HEK293 (cell line): ENCODE data around the gene HELLS.

Experiments used
- CTCF ChIA-PET: fragments of 350-600 bp; formaldehyde crosslinking; extraction: SDS; loops from one replicate; lab custom pipeline; 2021; ENCODE audit warnings: antibody characterized with exemption; lab: Yijun Ruan, JAX
- POLR2A ChIA-PET: fragments of 300-600 bp; formaldehyde crosslinking; extraction: SDS; loops from one replicate; lab custom pipeline; 2020; ENCODE audit warnings: antibody characterized with exemption, inconsistent platforms; lab: Yijun Ruan, JAX
- H3K27ac ChIP-seq: fragments of 200-500 bp; sonication (Bioruptor generic); 2 replicates; pipeline ENCODE4 v1.5.1; 2014; ENCODE audit warnings: low read depth, low read length, control low read depth, inconsistent platforms; ENCODE audit errors: extremely low read depth
- H3K36me3 ChIP-seq, 2 experiments: fragments of 200-500 bp in 1 of 2; sonication (Bioruptor generic) in 1 of 2; 1 replicate in 1 of 2; 2 replicates in 1 of 2; pipeline ENCODE4 v1.5.1; 2014 to 2017; ENCODE audit warnings: inconsistent platforms in 2 of 2, low read length in 2 of 2; ENCODE audit not compliant: control insufficient read depth in 2 of 2, insufficient read depth in 1 of 2
- H3K4me1 ChIP-seq: fragments of 200-500 bp; sonication (Bioruptor generic); 2 replicates; pipeline ENCODE4 v1.5.1; 2014; ENCODE audit warnings: mild to moderate bottlenecking, low read length, inconsistent platforms; ENCODE audit not compliant: control insufficient read depth, insufficient read depth
- H3K4me3 ChIP-seq: 2 replicates; pipeline ENCODE4 v1.5.1; 2011; ENCODE audit warnings: low read depth, mild to moderate bottlenecking, control low read depth, low read length, moderate library complexity
- H3K9me3 ChIP-seq: fragments of 200-500 bp; sonication (Bioruptor generic); 2 replicates; pipeline ENCODE4 v1.5.1; 2014; ENCODE audit warnings: low read depth, low read length, inconsistent platforms; ENCODE audit not compliant: control insufficient read depth, insufficient read depth
- HOXD13 ChIP-seq: sonication (generic); formaldehyde crosslinking; IDR thresholded peaks from 2 replicates; pipeline ENCODE4 v1.8.0; 2022; ENCODE audit warnings: missing genetic modification reagents, borderline replicate concordance
- KLF9 ChIP-seq: fragments of 450-650 bp; formaldehyde crosslinking; IDR thresholded peaks from 2 replicates; pipeline ENCODE4 v1.5.1; 2016; ENCODE audit warnings: missing biosample characterization, missing genetic modification characterization, low read depth
- REPIN1 ChIP-seq: fragments of 450-650 bp; formaldehyde crosslinking; IDR thresholded peaks from 2 replicates; pipeline ENCODE4 v1.5.1; 2017; ENCODE audit warnings: missing biosample characterization, missing genetic modification characterization, low read depth
- SETDB1 ChIP-seq: IDR thresholded peaks from one replicate; pipeline ENCODE4 v1.6.1; 2017; ENCODE audit warnings: mild to moderate bottlenecking, low read length, moderate library complexity, mixed read lengths; ENCODE audit not compliant: insufficient read length
- ZEB2 ChIP-seq: fragments of 450-650 bp; formaldehyde crosslinking; IDR thresholded peaks from 2 replicates; pipeline ENCODE4 v1.5.1; 2016; ENCODE audit warnings: missing biosample characterization, missing genetic modification characterization
- ZNF138 ChIP-seq: fragments of 450-650 bp; formaldehyde crosslinking; IDR thresholded peaks from 2 replicates; pipeline ENCODE4 v1.5.1; 2016; ENCODE audit warnings: missing biosample characterization, missing genetic modification characterization, borderline replicate concordance
- ZNF169 ChIP-seq: fragments of 450-650 bp; formaldehyde crosslinking; IDR thresholded peaks from 2 replicates; pipeline ENCODE4 v1.5.1; 2016; ENCODE audit warnings: missing biosample characterization, missing genetic modification characterization
- ZNF174 ChIP-seq: fragments of 450-650 bp; formaldehyde crosslinking; IDR thresholded peaks from 2 replicates; pipeline ENCODE4 v1.5.0; 2017; ENCODE audit warnings: missing biosample characterization, mild to moderate bottlenecking, missing genetic modification characterization
- ZNF211 ChIP-seq: fragments of 450-650 bp; formaldehyde crosslinking; IDR thresholded peaks from 2 replicates; pipeline ENCODE4 v1.5.1; 2016; ENCODE audit warnings: low read depth, missing biosample characterization, missing genetic modification characterization
- ZNF292 ChIP-seq: fragments of 450-650 bp; formaldehyde crosslinking; IDR thresholded peaks from 2 replicates; pipeline ENCODE4 v1.5.1; 2016; ENCODE audit warnings: low read depth, missing biosample characterization, missing genetic modification characterization, borderline replicate concordance
- ZNF335 ChIP-seq: fragments of 450-650 bp; formaldehyde crosslinking; conservative IDR thresholded peaks from 2 replicates; pipeline ENCODE4 v1.5.1; 2016; ENCODE audit warnings: missing biosample characterization, missing genetic modification characterization
- ZNF416 ChIP-seq: fragments of 450-650 bp; formaldehyde crosslinking; IDR thresholded peaks from 2 replicates; pipeline ENCODE4 v1.5.1; 2016; ENCODE audit warnings: missing biosample characterization, missing genetic modification characterization
- ZNF501 ChIP-seq: fragments of 450-650 bp; formaldehyde crosslinking; IDR thresholded peaks from 2 replicates; pipeline ENCODE4 v1.5.1; 2016; ENCODE audit warnings: missing biosample characterization, missing genetic modification characterization
- ZNF521 ChIP-seq: fragments of 450-650 bp; formaldehyde crosslinking; IDR thresholded peaks from 2 replicates; pipeline ENCODE4 v1.5.1; 2017; ENCODE audit warnings: missing biosample characterization, mild to moderate bottlenecking, missing genetic modification characterization
- ZNF529 ChIP-seq: fragments of 450-650 bp; formaldehyde crosslinking; IDR thresholded peaks from 2 replicates; pipeline ENCODE4 v1.5.1; 2017; ENCODE audit warnings: missing genetic modification characterization, missing biosample characterization; ENCODE audit not compliant: insufficient replicate concordance
- ZNF837 ChIP-seq: fragments of 450-650 bp; formaldehyde crosslinking; IDR thresholded peaks from 2 replicates; pipeline ENCODE4 v1.5.1; 2016; ENCODE audit warnings: missing biosample characterization, missing genetic modification characterization
- ZSCAN23 ChIP-seq: fragments of 450-650 bp; formaldehyde crosslinking; IDR thresholded peaks from 2 replicates; pipeline ENCODE4 v1.5.1; 2016; ENCODE audit warnings: missing biosample characterization, missing genetic modification characterization
- TF ChIP-seq, protein P1 (sequence below): fragments of 450-650 bp; formaldehyde crosslinking; IDR thresholded peaks from 2 replicates; pipeline ENCODE4 v1.5.1; 2016; ENCODE audit warnings: missing biosample characterization, missing genetic modification characterization
- TF ChIP-seq, protein P2 (sequence below): fragments of 450-650 bp; formaldehyde crosslinking; IDR thresholded peaks from 2 replicates; pipeline ENCODE4 v1.5.1; 2017; ENCODE audit warnings: missing biosample characterization, missing genetic modification characterization
- TF ChIP-seq, protein P3 (sequence below): fragments of 450-650 bp; formaldehyde crosslinking; IDR thresholded peaks from 2 replicates; pipeline ENCODE4 v1.5.1; 2016; ENCODE audit warnings: missing biosample characterization, missing genetic modification characterization
- TF ChIP-seq, protein P4 (sequence below): fragments of 450-650 bp; formaldehyde crosslinking; IDR thresholded peaks from 2 replicates; pipeline ENCODE4 v1.5.1; 2017; ENCODE audit warnings: missing biosample characterization, missing genetic modification characterization
- TF ChIP-seq, protein P5 (sequence below): fragments of 450-650 bp; formaldehyde crosslinking; IDR thresholded peaks from 2 replicates; pipeline ENCODE4 v1.5.1; 2017; ENCODE audit warnings: missing biosample characterization, missing genetic modification characterization
- TF ChIP-seq, protein P6 (sequence below): fragments of 450-650 bp; IDR thresholded peaks from 2 replicates; pipeline ENCODE4 v1.5.1; 2018; ENCODE audit warnings: missing biosample characterization, missing genetic modification characterization

HELLS gene

DNA sequence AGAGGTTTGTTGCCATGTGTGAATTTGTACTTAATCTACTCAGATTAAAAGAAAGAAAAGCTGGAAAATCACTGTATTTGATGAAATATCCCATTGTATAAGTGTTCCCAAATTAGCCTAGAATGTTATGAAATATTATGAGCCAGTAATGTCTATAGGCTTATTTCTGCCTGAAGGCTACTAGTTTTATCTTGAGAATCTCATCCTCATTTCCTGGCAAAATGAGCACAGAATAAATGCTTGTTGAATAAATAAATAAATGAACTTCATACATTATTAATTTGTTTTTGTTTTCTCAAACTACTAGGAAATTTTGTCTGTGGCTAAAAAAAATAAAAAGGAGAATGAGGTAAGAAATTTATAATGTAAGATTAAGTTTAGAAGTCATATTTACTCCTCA is 25.5 kb downstream of the HELLS start:
- CTCF ChIA-PET: interaction anchor here (0.6 kb wide), 1 partner anchor 56 kb away, joined by 3 read pairs; no protein-coding TSS in a partner anchor
- H3K27ac ChIP-seq: no peak overlapping the region
- TF ChIP-seq ZNF211 (tag by site-specific recombination): no peak
- no peak for TF ChIP-seq KLF9 (tag by site-specific recombination)
- no peak for TF ChIP-seq HOXD13
- TF ChIP-seq, protein P1, sequence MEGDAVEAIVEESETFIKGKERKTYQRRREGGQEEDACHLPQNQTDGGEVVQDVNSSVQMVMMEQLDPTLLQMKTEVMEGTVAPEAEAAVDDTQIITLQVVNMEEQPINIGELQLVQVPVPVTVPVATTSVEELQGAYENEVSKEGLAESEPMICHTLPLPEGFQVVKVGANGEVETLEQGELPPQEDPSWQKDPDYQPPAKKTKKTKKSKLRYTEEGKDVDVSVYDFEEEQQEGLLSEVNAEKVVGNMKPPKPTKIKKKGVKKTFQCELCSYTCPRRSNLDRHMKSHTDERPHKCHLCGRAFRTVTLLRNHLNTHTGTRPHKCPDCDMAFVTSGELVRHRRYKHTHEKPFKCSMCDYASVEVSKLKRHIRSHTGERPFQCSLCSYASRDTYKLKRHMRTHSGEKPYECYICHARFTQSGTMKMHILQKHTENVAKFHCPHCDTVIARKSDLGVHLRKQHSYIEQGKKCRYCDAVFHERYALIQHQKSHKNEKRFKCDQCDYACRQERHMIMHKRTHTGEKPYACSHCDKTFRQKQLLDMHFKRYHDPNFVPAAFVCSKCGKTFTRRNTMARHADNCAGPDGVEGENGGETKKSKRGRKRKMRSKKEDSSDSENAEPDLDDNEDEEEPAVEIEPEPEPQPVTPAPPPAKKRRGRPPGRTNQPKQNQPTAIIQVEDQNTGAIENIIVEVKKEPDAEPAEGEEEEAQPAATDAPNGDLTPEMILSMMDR: no peak
- TF ChIP-seq, protein P2, sequence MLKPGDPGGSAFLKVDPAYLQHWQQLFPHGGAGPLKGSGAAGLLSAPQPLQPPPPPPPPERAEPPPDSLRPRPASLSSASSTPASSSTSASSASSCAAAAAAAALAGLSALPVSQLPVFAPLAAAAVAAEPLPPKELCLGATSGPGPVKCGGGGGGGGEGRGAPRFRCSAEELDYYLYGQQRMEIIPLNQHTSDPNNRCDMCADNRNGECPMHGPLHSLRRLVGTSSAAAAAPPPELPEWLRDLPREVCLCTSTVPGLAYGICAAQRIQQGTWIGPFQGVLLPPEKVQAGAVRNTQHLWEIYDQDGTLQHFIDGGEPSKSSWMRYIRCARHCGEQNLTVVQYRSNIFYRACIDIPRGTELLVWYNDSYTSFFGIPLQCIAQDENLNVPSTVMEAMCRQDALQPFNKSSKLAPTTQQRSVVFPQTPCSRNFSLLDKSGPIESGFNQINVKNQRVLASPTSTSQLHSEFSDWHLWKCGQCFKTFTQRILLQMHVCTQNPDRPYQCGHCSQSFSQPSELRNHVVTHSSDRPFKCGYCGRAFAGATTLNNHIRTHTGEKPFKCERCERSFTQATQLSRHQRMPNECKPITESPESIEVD: no peak
- TF ChIP-seq ZNF292 (tag by site-specific recombination): no peak
- TF ChIP-seq, protein P3, sequence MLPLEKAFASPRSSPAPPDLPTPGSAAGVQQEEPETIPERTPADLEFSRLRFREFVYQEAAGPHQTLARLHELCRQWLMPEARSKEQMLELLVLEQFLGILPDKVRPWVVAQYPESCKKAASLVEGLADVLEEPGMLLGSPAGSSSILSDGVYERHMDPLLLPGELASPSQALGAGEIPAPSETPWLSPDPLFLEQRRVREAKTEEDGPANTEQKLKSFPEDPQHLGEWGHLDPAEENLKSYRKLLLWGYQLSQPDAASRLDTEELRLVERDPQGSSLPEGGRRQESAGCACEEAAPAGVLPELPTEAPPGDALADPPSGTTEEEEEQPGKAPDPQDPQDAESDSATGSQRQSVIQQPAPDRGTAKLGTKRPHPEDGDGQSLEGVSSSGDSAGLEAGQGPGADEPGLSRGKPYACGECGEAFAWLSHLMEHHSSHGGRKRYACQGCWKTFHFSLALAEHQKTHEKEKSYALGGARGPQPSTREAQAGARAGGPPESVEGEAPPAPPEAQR (tag by site-specific recombination): no peak
- no peak for TF ChIP-seq ZNF529 (tag by site-specific recombination)
- TF ChIP-seq ZNF138 (tag by site-specific recombination): no peak
- TF ChIP-seq ZEB2 (tag by site-specific recombination): no peak
- TF ChIP-seq REPIN1: no peak
- POLR2A ChIA-PET: no interaction called here
- H3K36me3 ChIP-seq: peaks cover 64 to 67% of the 10 kb centered on the region in 2 experiments
- H3K4me1 ChIP-seq: no peaks in the 10 kb centered on the region
- H3K9me3 ChIP-seq: no peaks in the 10 kb centered on the region
- no peak overlapping the region for H3K4me3 ChIP-seq

DNA sequence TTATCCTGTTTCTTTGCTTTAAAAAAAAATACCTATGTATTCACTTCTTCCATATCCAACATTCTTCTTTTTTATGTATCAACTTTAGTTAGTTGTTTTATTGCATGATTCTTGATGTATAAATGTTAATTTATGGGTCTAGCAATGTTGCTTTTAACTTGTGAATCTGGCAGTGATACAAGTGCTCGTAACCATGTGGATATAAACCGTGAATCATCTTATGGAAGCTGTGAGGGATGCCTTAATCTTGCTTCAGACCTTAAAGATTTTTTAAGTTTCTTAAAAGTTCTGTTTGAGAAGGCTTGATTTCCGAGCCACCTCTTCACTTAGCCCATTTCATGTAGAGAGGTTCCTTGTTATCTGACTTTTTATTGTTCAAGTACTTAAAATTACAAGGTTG is 25.9 kb downstream of the HELLS start:
- TF ChIP-seq ZNF138 (tag by site-specific recombination) (no peak), ZNF335 (tag by site-specific recombination) (0 out of 2 replicates have a peak, but pooled peaks have one; percentile 15)
- no peak overlapping the region for H3K27ac ChIP-seq
- ChIA-PET CTCF (interaction anchor here (0.6 kb wide), 1 partner anchor 57 kb away, joined by 3 read pairs; no protein-coding TSS in a partner anchor), POLR2A (no interaction called here)
- H3K9me3 ChIP-seq: no peaks in the 10 kb centered on the region
- no peak overlapping the region for H3K4me3 ChIP-seq
- no peaks in the 10 kb centered on the region for H3K4me1 ChIP-seq
- peaks cover 64 to 66% of the 10 kb centered on the region in 2 experiments for H3K36me3 ChIP-seq

DNA sequence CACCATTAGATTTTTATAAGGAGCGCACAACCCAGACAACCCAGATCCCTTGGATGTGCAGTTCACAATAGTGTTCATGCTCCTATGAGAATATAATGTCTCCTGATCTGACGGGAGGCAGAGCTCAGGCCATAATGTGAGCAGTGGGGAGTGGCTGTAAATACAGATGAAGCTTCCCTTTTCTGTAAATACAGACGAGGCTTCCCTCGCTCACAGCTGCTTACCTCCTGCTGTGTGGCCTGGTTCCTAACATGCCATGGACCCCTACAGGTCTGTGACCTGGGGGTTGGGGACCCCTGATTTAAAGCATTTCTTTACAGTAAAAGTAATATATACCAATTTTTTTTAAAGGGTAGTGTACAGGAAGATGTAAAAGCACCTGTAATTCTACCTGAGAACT is 33.2 kb downstream of the HELLS start:
- Histone ChIP-seq H3K36me3 (peaks cover 51 to 56% of the 10 kb centered on the region in 2 experiments), H3K4me1 (peaks cover 5% of the 10 kb centered on the region; the same call in 1 of the 2 replicates), H3K4me3 (no peak overlapping the region), H3K9me3 (no peaks in the 10 kb centered on the region), H3K27ac (no peak overlapping the region)
- ChIA-PET POLR2A (no interaction called here), CTCF (interaction anchor here (0.7 kb wide), 1 partner anchor 871 kb away, joined by 3 read pairs; no protein-coding TSS in a partner anchor)
- TF ChIP-seq ZSCAN23 (no peak), SETDB1 (no peak), ZNF174 (tag by site-specific recombination) (no peak), ZNF169 (tag by site-specific recombination) (no peak), ZNF416 (no peak), ZNF501 (tag by site-specific recombination) (no peak), ZNF521 (tag by site-specific recombination) (no peak), ZNF837 (tag by site-specific recombination) (no peak)
- TF ChIP-seq, protein P4, sequence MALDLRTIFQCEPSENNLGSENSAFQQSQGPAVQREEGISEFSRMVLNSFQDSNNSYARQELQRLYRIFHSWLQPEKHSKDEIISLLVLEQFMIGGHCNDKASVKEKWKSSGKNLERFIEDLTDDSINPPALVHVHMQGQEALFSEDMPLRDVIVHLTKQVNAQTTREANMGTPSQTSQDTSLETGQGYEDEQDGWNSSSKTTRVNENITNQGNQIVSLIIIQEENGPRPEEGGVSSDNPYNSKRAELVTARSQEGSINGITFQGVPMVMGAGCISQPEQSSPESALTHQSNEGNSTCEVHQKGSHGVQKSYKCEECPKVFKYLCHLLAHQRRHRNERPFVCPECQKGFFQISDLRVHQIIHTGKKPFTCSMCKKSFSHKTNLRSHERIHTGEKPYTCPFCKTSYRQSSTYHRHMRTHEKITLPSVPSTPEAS (tag by site-specific recombination): no peak
- TF ChIP-seq, protein P5, sequence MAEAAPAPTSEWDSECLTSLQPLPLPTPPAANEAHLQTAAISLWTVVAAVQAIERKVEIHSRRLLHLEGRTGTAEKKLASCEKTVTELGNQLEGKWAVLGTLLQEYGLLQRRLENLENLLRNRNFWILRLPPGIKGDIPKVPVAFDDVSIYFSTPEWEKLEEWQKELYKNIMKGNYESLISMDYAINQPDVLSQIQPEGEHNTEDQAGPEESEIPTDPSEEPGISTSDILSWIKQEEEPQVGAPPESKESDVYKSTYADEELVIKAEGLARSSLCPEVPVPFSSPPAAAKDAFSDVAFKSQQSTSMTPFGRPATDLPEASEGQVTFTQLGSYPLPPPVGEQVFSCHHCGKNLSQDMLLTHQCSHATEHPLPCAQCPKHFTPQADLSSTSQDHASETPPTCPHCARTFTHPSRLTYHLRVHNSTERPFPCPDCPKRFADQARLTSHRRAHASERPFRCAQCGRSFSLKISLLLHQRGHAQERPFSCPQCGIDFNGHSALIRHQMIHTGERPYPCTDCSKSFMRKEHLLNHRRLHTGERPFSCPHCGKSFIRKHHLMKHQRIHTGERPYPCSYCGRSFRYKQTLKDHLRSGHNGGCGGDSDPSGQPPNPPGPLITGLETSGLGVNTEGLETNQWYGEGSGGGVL (tag by site-specific recombination): no peak
- TF ChIP-seq, protein P6, sequence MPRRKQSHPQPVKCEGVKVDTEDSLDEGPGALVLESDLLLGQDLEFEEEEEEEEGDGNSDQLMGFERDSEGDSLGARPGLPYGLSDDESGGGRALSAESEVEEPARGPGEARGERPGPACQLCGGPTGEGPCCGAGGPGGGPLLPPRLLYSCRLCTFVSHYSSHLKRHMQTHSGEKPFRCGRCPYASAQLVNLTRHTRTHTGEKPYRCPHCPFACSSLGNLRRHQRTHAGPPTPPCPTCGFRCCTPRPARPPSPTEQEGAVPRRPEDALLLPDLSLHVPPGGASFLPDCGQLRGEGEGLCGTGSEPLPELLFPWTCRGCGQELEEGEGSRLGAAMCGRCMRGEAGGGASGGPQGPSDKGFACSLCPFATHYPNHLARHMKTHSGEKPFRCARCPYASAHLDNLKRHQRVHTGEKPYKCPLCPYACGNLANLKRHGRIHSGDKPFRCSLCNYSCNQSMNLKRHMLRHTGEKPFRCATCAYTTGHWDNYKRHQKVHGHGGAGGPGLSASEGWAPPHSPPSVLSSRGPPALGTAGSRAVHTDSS: no peak
